Gastroesophageal sphincter (tissue), 3 donors: ENCODE measurements around the gene TBC1D22B.

Experiments
- CTCF ChIP-seq, 4 experiments: fragments of 200-600 bp in 2 of 4; fragments of 450-650 bp in 2 of 4; sonication (generic) in 1 of 4; IDR thresholded peaks; one replicate each; pipeline ENCODE4 v1.5.1; 2017 to 2019; ENCODE audit warnings: antibody characterized with exemption in 4 of 4, mild to moderate bottlenecking in 2 of 4, moderate library complexity in 2 of 4
- EP300 ChIP-seq: sonication (generic); formaldehyde crosslinking; IDR thresholded peaks from one replicate; pipeline ENCODE4 v1.6.1; 2017; ENCODE audit warnings: antibody characterized with exemption, mild to moderate bottlenecking

GRCh38 chr6:37261198-37261597 is 3.6 kb downstream of the TBC1D22B start:
- no peak for TF ChIP-seq CTCF (IDR thresholded peaks at IDR 0.05)
- TF ChIP-seq EP300: no peak
